Measurements from ENCODE around the gene NOL9. TPM values are rescaled to one million over a fixed set of nuclear protein-coding genes. Genes with fewer than 3 reads are reported as not detected.

NOL9 gene
- total and polyA plus RNA-seq, 9 of the 15 experiments (the other 6 are each of a cell fraction or from before 2014, with no cell fraction given), result 5.6 to 76.5 (median 47.3) TPM

- TF ChIP-seq MNT (conservative IDR thresholded peaks at IDR 0.05) (peak in 1 of 2 experiments; percentile 76; a peak in 1 of 4 replicates), MYC (IDR thresholded peaks at IDR 0.05; ENCODE audit: low read depth, low read length) (no peak), MYC (CRISPR knock-in tag; IDR thresholded peaks at IDR 0.05; ENCODE audit: borderline replicate concordance, low read depth) (no peak), SNRNP70 (optimal IDR thresholded peaks at IDR 0.05; ENCODE audit: low read depth, low read length) (no peak), EP300 (IDR thresholded peaks at IDR 0.05; ENCODE audit: low read length) (no peak), RAD51 (IDR thresholded peaks at IDR 0.05; ENCODE audit: borderline replicate concordance, low read depth) (no peak), ATF1 (CRISPR knock-in tag; IDR thresholded peaks at IDR 0.05) (no peak), ATF1 (tag; IDR thresholded peaks at IDR 0.05) (no peak; the same call in 1 of the 2 replicates), FOXP4 (CRISPR knock-in tag; IDR thresholded peaks at IDR 0.05; ENCODE audit: borderline replicate concordance) (0 out of 2 replicates have a peak, but pooled peaks have one; percentile 14), EHMT2 (IDR thresholded peaks at IDR 0.05) (no peak), ZNF507 (tag; conservative IDR thresholded peaks at IDR 0.05) (no peak), MIER1 (IDR thresholded peaks at IDR 0.05; ENCODE audit: low read depth) (no peak), SIRT6 (IDR thresholded peaks at IDR 0.05; ENCODE audit: low read depth, low read length) (no peak), ZFPM2 (CRISPR knock-in tag; IDR thresholded peaks at IDR 0.05) (no peak), RB1 (IDR thresholded peaks at IDR 0.05; ENCODE audit: low read depth) (peak; percentile 89), ZBTB5 (IDR thresholded peaks at IDR 0.05) (no peak), STAT5A (IDR thresholded peaks at IDR 0.05; ENCODE audit: borderline replicate concordance, low read length) (no peak), HBP1 (CRISPR knock-in tag; IDR thresholded peaks at IDR 0.05) (no peak), CGGBP1 (CRISPR knock-in tag; IDR thresholded peaks at IDR 0.05) (no peak), GTF2A2 (tag; IDR thresholded peaks at IDR 0.05) (peak; percentile 82), PHB (CRISPR knock-in tag; IDR thresholded peaks at IDR 0.05) (no peak), ZFP36 (IDR thresholded peaks at IDR 0.05; ENCODE audit: low read depth, low read length, partially characterized antibody) (no peak), LCOR (CRISPR knock-in tag; IDR thresholded peaks at IDR 0.05) (0 out of 2 replicates have a peak, but pooled peaks have one; percentile 23), TEAD1 (CRISPR knock-in tag; IDR thresholded peaks at IDR 0.05) (peak; percentile 21 to 77; a peak in 1 of 4 replicates)
These were observed 48.4 kb upstream of the NOL9 start, which contains the start of gene KLHL21 (continued) for GRCh38 chr1:6602669-6603237.
